HepG2 (cell line): ENCODE data around the gene APEX1. TPM values are rescaled to one million over a fixed set of nuclear protein-coding genes. Genes with fewer than 3 reads are reported as not detected.

Experiments used
- ATF7-NPFF ChIP-seq: sonication (generic); formaldehyde crosslinking; IDR thresholded peaks from 2 replicates; pipeline ENCODE4 v1.8.1; 2023; ENCODE audit warnings: mild to moderate bottlenecking, low read depth, missing genetic modification reagents, moderate library complexity
- EED ChIP-seq: sonication (generic); formaldehyde crosslinking; IDR thresholded peaks from 2 replicates; pipeline ENCODE4 v1.5.0; 2020; ENCODE audit warnings: mild to moderate bottlenecking, missing genetic modification reagents
- FOXP4 ChIP-seq: sonication (generic); formaldehyde crosslinking; IDR thresholded peaks from 2 replicates; pipeline ENCODE4 v1.4.0; 2020; ENCODE audit warnings: missing genetic modification reagents
- HINFP ChIP-seq: sonication (generic); formaldehyde crosslinking; IDR thresholded peaks from 2 replicates; pipeline ENCODE4 v1.4.0; 2020; ENCODE audit warnings: low read depth, mild to moderate bottlenecking, missing genetic modification reagents
- HNF1B ChIP-seq: sonication (generic); formaldehyde crosslinking; IDR thresholded peaks from 2 replicates; pipeline ENCODE4 v1.5.1; 2020; ENCODE audit warnings: mild to moderate bottlenecking, moderate library complexity, missing genetic modification reagents
- HOXA5 ChIP-seq: sonication (generic); formaldehyde crosslinking; IDR thresholded peaks from 2 replicates; pipeline ENCODE4 v1.4.0; 2020; ENCODE audit warnings: missing genetic modification reagents
- NRL ChIP-seq: sonication (generic); formaldehyde crosslinking; IDR thresholded peaks from 2 replicates; pipeline ENCODE4 v1.5.0; 2020; ENCODE audit warnings: missing genetic modification reagents, mild to moderate bottlenecking, moderate library complexity, borderline replicate concordance
- PRMT3 ChIP-seq: sonication (generic); formaldehyde crosslinking; IDR thresholded peaks from 2 replicates; pipeline ENCODE4 v1.8.1; 2022; ENCODE audit warnings: low read depth, mild to moderate bottlenecking, moderate library complexity, missing genetic modification reagents, borderline replicate concordance
- RFX1 ChIP-seq: fragments of 450-650 bp; IDR thresholded peaks from 2 replicates; pipeline ENCODE4 v1.6.1; 2017
- SOX5 ChIP-seq: IDR thresholded peaks from 2 replicates; pipeline ENCODE4 v1.6.1; 2016; ENCODE audit warnings: borderline replicate concordance
- ZFP90 ChIP-seq: sonication (generic); formaldehyde crosslinking; IDR thresholded peaks from 2 replicates; pipeline ENCODE4 v1.8.0; 2022; ENCODE audit warnings: missing genetic modification reagents, mild to moderate bottlenecking, inconsistent platforms, borderline replicate concordance
- ZMYM2 ChIP-seq: sonication (generic); formaldehyde crosslinking; IDR thresholded peaks from 2 replicates; pipeline ENCODE4 v1.8.0; 2022; ENCODE audit warnings: mild to moderate bottlenecking, missing genetic modification reagents
- ZMYM4 ChIP-seq: sonication (generic); formaldehyde crosslinking; IDR thresholded peaks from 2 replicates; pipeline ENCODE4 v1.8.1; 2023; ENCODE audit warnings: mild to moderate bottlenecking, missing genetic modification reagents
- ZNF136 ChIP-seq: sonication (generic); formaldehyde crosslinking; IDR thresholded peaks from 2 replicates; pipeline ENCODE4 v1.8.1; 2022; ENCODE audit warnings: low read depth, mild to moderate bottlenecking, moderate library complexity, missing genetic modification reagents
- ZNF138 ChIP-seq: sonication (generic); formaldehyde crosslinking; IDR thresholded peaks from 2 replicates; pipeline ENCODE4 v1.5.0; 2020; ENCODE audit warnings: mild to moderate bottlenecking, low read depth, missing genetic modification reagents
- ZNF292 ChIP-seq: sonication (generic); formaldehyde crosslinking; IDR thresholded peaks from 2 replicates; pipeline ENCODE4 v1.8.1; 2022; ENCODE audit warnings: mild to moderate bottlenecking, low read depth, missing genetic modification reagents, borderline replicate concordance
- ZNF362 ChIP-seq: sonication (generic); formaldehyde crosslinking; IDR thresholded peaks from 2 replicates; pipeline ENCODE4 v1.4.0; 2020; ENCODE audit warnings: missing genetic modification reagents, mild to moderate bottlenecking, borderline replicate concordance
- ZNF678 ChIP-seq: sonication (generic); formaldehyde crosslinking; IDR thresholded peaks from 2 replicates; pipeline ENCODE4 v1.4.0; 2020; ENCODE audit warnings: mild to moderate bottlenecking, missing genetic modification reagents
- ZNF724P ChIP-seq: sonication (generic); formaldehyde crosslinking; IDR thresholded peaks from 2 replicates; pipeline ENCODE4 v1.8.0; 2022; ENCODE audit warnings: missing genetic modification reagents, borderline replicate concordance
- ZNF883 ChIP-seq: sonication (generic); formaldehyde crosslinking; IDR thresholded peaks from 2 replicates; pipeline ENCODE4 v1.5.1; 2020; ENCODE audit warnings: mild to moderate bottlenecking, missing genetic modification reagents; ENCODE audit errors: not compliant biosample characterization
- polyA plus RNA-seq, 8 experiments: library from polyadenylated mRNA; depleted of rRNA in 3 of 8; stranded (reverse) in 7 of 8; unstranded in 1 of 8; fragments of >200 nt; fragmentation: Illumina TruSeq in 4 of 8; extraction: Trizol in 4 of 8; gene quantifications; 2 replicates each; pipeline versions ENCODE4 v1.2.1 to v1.2.3, GENCODE V29; 2011 to 2016; ENCODE audit warnings: low read depth in 4 of 8, missing spikeins in 1 of 8, mixed read lengths in 1 of 8; ENCODE audit not compliant: insufficient read depth in 1 of 8
- total RNA-seq, 5 experiments: library from RNA; depleted of rRNA; stranded (reverse); fragments of >200 nt; fragmentation: Illumina TruSeq; extraction: Trizol; gene quantifications; 2 replicates each; pipeline ENCODE4 v1.2.3, GENCODE V29; 2016; ENCODE audit warnings: low read depth in 1 of 5

Gene APEX1
- total and polyA plus RNA-seq, 2 of the 13 experiments (the other 11 are each of a cell fraction or from before 2014, with no cell fraction given): 171 to 405 TPM

- TF ChIP-seq NRL (CRISPR knock-in tag) (peak; percentile 99), ZNF883 (CRISPR knock-in tag) (peak; percentile 92), HNF1B (CRISPR knock-in tag) (0 out of 2 replicates have a peak, but pooled peaks have one; percentile 9), RFX1 (peak; percentile 83), ZNF362 (CRISPR knock-in tag) (no peak; the same call in 1 of the 2 replicates), ZNF292 (CRISPR knock-in tag) (peak; percentile 95), ZMYM4 (CRISPR knock-in tag) (peak; percentile 84), ZNF678 (CRISPR knock-in tag) (peak; percentile 80; the same call in 1 of the 2 replicates), PRMT3 (CRISPR knock-in tag) (no peak; the same call in 1 of the 2 replicates), HINFP (CRISPR knock-in tag) (0 out of 2 replicates have a peak, but pooled peaks have one; percentile 58), ZNF724P (peak; percentile 92; the same call in 1 of the 2 replicates), ZNF138 (CRISPR knock-in tag) (peak; percentile 60; the same call in 1 of the 2 replicates), ZFP90 (CRISPR knock-in tag) (peak; percentile 82; the same call in 1 of the 2 replicates), SOX5 (0 out of 2 replicates have a peak, but pooled peaks have one; percentile 3), HOXA5 (CRISPR knock-in tag) (0 out of 2 replicates have a peak, but pooled peaks have one; percentile 54), ATF7-NPFF (CRISPR knock-in tag) (peak; percentile 77), EED (CRISPR knock-in tag) (no peak; the same call in 1 of the 2 replicates), ZMYM2 (CRISPR knock-in tag) (peak; percentile 47; the same call in 1 of the 2 replicates), FOXP4 (peak; percentile 40; the same call in 1 of the 2 replicates), ZNF136 (CRISPR knock-in tag) (peak; percentile 80; the same call in 1 of the 2 replicates)
Observed at GRCh38 chr14:20469242-20469889, 14.3 kb downstream of the APEX1 start, which contains the start of gene PNP (continued).
